K562 (cell line): Measurements from ENCODE around the gene ECSCR. TPM values are rescaled to one million over a fixed set of nuclear protein-coding genes. Genes with fewer than 3 reads are reported as not detected.

Experiments used
- CHD4 ChIP-seq: fragments of 200-600 bp; sonication (generic); IDR thresholded peaks from 3 replicates; pipeline ENCODE4 v1.6.1; 2012; ENCODE audit warnings: low read depth, mild to moderate bottlenecking, mixed read lengths, low read length, inconsistent platforms; ENCODE audit not compliant: insufficient read depth, insufficient replicate concordance, poor library complexity, severe bottlenecking
- FOXA3 ChIP-seq, 2 experiments: fragments of 450-650 bp in 1 of 2; sonication (generic) in 1 of 2; formaldehyde crosslinking; IDR thresholded peaks in 1 of 2; conservative IDR thresholded peaks in 1 of 2; 2 replicates each; pipeline versions ENCODE4 v1.4.0 to v1.8.0; 2020 to 2022; ENCODE audit warnings: mild to moderate bottlenecking in 2 of 2, missing genetic modification reagents in 1 of 2
- PHF8 ChIP-seq: fragments of 200-600 bp; sonication (generic); IDR thresholded peaks from 2 replicates; pipeline ENCODE4 v1.6.1; 2012; ENCODE audit warnings: mixed run types, mild to moderate bottlenecking, inconsistent platforms, low read length, moderate library complexity, borderline replicate concordance
- PHTF2 ChIP-seq: fragments of 250-450 bp; sonication (Bioruptor Pico); IDR thresholded peaks from 2 replicates; pipeline ENCODE4 v1.5.0; 2021; ENCODE audit warnings: mild to moderate bottlenecking
- SRF ChIP-seq, 2 experiments: fragments of 250-450, 450-650 bp in 1 of 2; sonication (Bioruptor Pico) in 1 of 2; sonication (generic) in 1 of 2; formaldehyde crosslinking; IDR thresholded peaks; 2 replicates each; pipeline versions ENCODE4 v1.5.0 to v1.5.1; 2020 to 2022; ENCODE audit warnings: mild to moderate bottlenecking in 1 of 2, missing genetic modification reagents in 1 of 2
- TGIF2 ChIP-seq: sonication (generic); formaldehyde crosslinking; IDR thresholded peaks from 2 replicates; pipeline ENCODE4 v1.8.1; 2022; ENCODE audit warnings: mild to moderate bottlenecking, missing genetic modification reagents, moderate library complexity
- ZBTB1 ChIP-seq: sonication (generic); formaldehyde crosslinking; IDR thresholded peaks from 2 replicates; pipeline ENCODE4 v1.8.1; 2023; ENCODE audit warnings: missing genetic modification reagents, low read depth, mild to moderate bottlenecking, borderline replicate concordance
- ZNF830 ChIP-seq: fragments of 250-450 bp; sonication (Bioruptor Pico); IDR thresholded peaks from 2 replicates; pipeline ENCODE4 v1.5.0; 2021; ENCODE audit warnings: mild to moderate bottlenecking
- polyA plus RNA-seq, 8 experiments: library from polyadenylated mRNA; depleted of rRNA in 4 of 8; stranded (reverse) in 5 of 8; unstranded in 3 of 8; fragments of >200 nt; fragmentation: Nextera tagmentation in 2 of 8; fragmentation: Illumina TruSeq in 1 of 8; extraction: Ambion mirVana in 2 of 8; extraction: Trizol in 1 of 8; gene quantifications; 2 replicates each; pipeline versions ENCODE4 v1.2.1 to v1.2.3, GENCODE V29; 2011 to 2014; ENCODE audit warnings: inconsistent platforms in 1 of 8, missing spikeins in 1 of 8
- total RNA-seq, 7 experiments: library from RNA; depleted of rRNA in 6 of 7; stranded (reverse); fragments of >200 nt in 6 of 7; fragmentation: Illumina TruSeq in 2 of 7; extraction: Trizol in 2 of 7; gene quantifications; 2 replicates each; pipeline versions ENCODE4 v1.2.1 to v1.2.3, GENCODE V29; 2011 to 2021; ENCODE audit warnings: low replicate concordance in 1 of 7
- TF ChIP-seq, protein P1 (sequence below): fragments of 250-450 bp; sonication (Bioruptor Pico); IDR thresholded peaks from 2 replicates; pipeline ENCODE4 v1.5.0; 2020; ENCODE audit warnings: mild to moderate bottlenecking, borderline replicate concordance
- TF ChIP-seq, protein P2 (sequence below), 2 experiments: IDR thresholded peaks in 1 of 2; conservative IDR thresholded peaks in 1 of 2; 2 replicates each; pipeline ENCODE4 v1.6.1; 2016; ENCODE audit warnings: low read depth in 2 of 2, mild to moderate bottlenecking in 1 of 2, missing compliant biosample characterization in 1 of 2, missing genetic modification characterization in 1 of 2, moderate library complexity in 1 of 2

The ECSCR gene
- total and polyA plus RNA-seq, 9 of the 15 experiments (the other 6 are each of a cell fraction or from before 2014, with no cell fraction given): 0.10 to 0.25 (median 0.13) TPM; not detected in 6

DNA sequence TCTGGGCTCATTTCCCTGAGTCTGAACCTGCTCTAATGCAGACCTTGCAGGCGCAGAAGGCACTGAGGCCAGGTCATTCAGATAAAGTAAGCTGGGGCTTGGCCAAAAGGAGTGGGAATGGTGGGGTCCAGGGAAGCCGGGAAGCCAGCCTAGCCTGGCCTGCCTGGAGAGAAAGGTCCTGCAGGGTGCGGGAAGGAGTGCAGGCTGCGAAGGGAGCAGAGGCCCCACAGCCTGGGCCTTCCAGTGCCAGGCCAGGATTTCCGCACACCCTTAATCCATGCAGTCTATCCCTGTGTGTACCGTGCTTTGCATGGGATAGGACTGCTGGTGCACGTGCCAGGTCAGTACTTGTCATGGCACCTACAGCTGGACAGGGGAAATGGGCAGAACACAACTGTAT lies 23.7 kb upstream of the ECSCR start (continued):
- no peak for TF ChIP-seq PHTF2
- no peak for TF ChIP-seq PHF8
- TF ChIP-seq, protein P1, sequence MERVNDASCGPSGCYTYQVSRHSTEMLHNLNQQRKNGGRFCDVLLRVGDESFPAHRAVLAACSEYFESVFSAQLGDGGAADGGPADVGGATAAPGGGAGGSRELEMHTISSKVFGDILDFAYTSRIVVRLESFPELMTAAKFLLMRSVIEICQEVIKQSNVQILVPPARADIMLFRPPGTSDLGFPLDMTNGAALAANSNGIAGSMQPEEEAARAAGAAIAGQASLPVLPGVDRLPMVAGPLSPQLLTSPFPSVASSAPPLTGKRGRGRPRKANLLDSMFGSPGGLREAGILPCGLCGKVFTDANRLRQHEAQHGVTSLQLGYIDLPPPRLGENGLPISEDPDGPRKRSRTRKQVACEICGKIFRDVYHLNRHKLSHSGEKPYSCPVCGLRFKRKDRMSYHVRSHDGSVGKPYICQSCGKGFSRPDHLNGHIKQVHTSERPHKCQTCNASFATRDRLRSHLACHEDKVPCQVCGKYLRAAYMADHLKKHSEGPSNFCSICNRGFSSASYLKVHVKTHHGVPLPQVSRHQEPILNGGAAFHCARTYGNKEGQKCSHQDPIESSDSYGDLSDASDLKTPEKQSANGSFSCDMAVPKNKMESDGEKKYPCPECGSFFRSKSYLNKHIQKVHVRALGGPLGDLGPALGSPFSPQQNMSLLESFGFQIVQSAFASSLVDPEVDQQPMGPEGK (CRISPR knock-in tag): no peak
- no peak for TF ChIP-seq TGIF2
- TF ChIP-seq CHD4: no peak
- no peak for TF ChIP-seq ZNF830 (CRISPR knock-in tag)
- no peak for TF ChIP-seq ZBTB1
- TF ChIP-seq, protein P2, sequence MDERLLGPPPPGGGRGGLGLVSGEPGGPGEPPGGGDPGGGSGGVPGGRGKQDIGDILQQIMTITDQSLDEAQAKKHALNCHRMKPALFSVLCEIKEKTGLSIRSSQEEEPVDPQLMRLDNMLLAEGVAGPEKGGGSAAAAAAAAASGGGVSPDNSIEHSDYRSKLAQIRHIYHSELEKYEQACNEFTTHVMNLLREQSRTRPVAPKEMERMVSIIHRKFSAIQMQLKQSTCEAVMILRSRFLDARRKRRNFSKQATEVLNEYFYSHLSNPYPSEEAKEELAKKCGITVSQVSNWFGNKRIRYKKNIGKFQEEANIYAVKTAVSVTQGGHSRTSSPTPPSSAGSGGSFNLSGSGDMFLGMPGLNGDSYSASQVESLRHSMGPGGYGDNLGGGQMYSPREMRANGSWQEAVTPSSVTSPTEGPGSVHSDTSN (CRISPR knock-in tag; IDR thresholded peaks at IDR 0.05; ENCODE audit: low read depth): no peak
- TF ChIP-seq, protein P2 (tag; conservative IDR thresholded peaks at IDR 0.05; ENCODE audit: low read depth): no peak
- no peak for TF ChIP-seq FOXA3 (CRISPR knock-in tag; conservative IDR thresholded peaks at IDR 0.05 in 1 of 2, IDR thresholded peaks at IDR 0.05 in 1 of 2)
- TF ChIP-seq SRF (CRISPR knock-in tag; IDR thresholded peaks at IDR 0.05): no peak
